NCI-H2171 treated with DMSO at 0.1 percent for 48 hours (cell line): ENCODE measurements around the gene NPBWR2.
A peak's percentile ranks its signal among the peaks of the same experiment; 100 is the strongest.

ENCODE experiments used
- DNase-seq: peaks from one replicate; lab custom pipeline; 2025; lab: John Stamatoyannopoulos, UW

The NPBWR2 gene

DNA sequence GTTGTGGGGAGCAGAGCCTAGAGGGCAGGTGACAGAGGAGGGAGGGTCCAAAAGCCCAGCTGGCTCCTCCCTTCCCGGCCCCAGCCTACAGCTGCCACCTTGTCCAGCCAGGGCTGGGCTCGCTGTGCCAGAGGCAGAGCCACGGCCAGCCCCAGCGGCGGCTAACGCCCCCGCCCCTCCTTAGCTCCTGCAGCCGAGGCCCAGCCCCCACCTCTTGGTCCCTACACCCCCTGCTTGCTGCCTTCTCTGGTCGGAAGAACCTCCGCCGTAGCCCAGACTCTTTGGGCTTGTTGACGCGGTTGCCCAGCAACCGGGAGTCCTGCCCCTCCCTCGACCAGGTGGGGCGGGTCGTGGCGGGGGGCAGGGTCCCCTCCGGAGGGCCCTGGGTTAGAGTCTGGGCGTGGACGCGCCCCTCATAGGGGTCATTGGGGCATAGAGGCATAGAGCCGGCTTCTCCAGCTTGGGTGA is 22.6 kb downstream of the NPBWR2 start:
- no peak for DNase-seq

DNA sequence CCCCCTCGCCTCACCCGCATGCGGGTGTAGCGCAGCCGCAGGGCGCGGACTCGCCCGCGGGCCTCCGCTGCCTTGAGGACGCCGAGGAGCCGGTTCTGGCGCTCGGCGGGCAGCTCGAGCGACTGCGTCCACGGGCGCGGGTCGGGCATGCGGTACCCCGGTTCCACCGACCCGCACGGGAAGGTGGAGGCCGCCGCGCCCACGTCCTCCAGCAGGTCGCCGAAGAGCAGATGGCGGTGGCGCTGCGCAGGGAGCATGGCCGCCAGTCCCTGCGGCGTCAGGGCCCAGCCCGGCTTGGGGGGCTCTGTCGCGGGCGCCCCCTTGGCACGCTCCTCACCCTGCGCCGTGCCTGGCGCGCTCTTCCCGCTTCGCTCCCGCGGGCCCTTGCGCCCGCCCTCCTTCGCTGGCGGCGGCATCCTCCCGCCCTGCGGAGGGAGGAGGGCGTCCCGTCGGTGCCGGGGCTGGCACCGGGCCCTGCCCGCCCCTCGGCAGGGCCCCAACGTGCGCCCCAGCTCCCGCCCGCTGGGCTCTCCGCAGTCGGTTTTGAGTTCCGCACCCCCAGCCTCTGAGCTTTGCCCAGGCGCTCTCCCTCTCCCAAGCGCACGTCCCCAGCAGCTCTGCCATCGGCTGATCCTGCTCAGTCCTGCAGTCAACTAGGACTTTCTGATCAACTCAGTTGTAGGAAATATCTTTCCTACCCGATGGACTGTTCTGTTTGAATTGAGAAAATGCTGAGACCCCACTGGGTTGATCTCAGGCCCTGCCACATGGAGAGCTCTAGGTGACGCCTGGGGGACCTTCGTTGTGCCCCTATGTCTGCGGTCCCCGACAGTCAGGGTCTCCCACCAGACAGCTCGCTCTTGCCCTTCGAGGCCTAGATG is 23.3 kb downstream of the NPBWR2 start, which contains the start of gene LKAAEAR1:
Gene LKAAEAR1, minus strand, starts transcription at position 595 of the 881 bp plus-strand sequence. Its CDS starts 179 bp downstream, at position 416.
- peak; percentile 75 for DNase-seq

DNA sequence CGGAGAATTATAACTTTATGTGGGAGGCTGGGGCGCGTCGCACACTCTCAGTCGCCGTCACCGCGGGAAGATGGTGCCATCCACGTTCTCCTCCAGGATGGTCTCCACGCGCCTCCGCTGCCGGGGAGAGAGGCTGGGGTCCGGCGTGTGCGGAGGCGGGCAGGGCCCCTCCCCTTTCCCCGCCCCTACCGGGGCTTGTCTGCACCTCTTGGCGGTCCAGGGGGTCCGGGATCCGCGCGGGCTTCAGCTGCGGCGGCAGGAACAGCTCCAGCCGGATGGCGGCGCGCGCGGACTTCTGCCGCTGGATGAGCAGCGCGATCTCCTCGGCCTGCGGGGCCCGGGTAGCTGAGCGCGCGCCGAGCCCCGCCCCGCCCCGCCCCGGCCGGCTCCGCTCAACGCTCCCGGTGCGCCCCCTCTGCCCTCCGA is 24.0 kb downstream of the NPBWR2 start:
- DNase-seq = peak; percentile 91

DNA sequence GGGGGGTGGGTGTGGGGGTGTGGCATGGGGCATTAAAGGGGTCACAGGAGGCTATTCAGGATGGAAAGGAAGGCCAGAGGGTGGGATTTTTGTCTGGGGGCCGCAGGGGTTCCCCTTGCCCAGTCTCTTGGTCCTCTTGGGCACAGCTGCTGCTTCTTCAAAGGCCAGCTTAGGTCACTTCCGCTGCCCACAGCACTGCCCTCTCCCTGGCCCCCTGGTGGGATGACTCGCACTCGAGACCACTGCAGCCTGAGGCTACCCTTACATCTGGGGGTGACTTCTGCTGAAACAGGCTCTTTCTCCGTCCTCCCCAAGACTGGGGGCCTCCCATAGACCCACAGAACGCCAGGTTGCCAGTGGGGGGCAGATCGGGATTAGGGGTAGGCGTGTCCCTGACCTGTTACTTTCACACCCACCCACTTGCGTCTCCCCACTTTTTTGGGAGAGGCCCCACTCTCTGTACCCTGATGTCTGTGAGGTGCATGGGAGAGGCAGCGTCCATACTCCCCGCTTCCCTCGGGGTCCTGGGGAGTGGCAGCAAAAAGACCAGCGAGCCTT is 24.5 kb downstream of the NPBWR2 start:
- no peak for DNase-seq

DNA sequence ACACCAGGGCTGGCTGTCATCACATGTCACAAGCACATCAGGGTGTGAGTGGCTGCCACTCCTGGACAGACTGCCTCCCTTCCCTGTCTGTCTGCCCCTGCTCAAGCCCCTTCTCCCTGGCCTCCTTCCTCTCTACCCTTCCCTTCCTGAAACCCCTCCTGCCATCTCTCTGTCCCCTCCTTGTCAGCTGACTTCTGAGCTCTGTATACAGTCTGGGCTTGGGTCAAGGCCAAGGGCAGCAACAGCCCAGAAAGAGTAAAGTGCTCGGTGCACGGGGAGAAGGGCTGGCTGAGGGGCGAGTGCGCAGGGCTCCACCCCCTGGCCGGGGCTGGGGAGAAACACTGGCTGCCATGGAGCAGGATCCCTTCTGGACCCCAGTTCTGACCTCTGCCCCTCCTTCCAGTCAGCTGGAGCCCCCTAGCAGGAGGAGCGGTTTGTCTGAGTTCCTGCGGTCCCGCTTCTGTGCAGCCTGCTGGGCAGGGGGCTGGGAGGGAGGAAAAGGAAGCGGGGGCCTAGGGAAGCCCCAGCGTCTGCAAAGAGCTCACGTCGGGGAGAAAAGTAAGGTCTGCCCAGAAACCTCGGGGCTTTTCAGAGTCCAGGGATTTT is 25.1 kb downstream of the NPBWR2 start:
- no peak for DNase-seq

DNA sequence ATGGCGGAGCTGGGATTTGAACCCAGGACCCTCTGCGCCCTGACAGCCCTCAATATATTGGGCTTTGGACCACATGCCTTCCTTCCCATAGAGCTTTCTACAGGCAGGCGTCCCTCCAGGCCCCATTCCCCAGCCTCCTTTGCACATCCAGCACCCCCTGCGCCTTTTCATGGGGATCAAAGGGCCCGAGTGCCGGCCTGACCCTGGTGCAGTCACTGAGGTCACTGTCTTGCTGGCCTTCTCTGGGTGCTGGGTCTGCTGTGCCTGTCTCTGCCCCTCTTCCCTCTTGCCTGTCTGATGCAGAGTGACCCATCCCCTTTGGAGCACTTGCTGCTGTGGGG is 25.8 kb downstream of the NPBWR2 start:
- DNase-seq = no peak

DNA sequence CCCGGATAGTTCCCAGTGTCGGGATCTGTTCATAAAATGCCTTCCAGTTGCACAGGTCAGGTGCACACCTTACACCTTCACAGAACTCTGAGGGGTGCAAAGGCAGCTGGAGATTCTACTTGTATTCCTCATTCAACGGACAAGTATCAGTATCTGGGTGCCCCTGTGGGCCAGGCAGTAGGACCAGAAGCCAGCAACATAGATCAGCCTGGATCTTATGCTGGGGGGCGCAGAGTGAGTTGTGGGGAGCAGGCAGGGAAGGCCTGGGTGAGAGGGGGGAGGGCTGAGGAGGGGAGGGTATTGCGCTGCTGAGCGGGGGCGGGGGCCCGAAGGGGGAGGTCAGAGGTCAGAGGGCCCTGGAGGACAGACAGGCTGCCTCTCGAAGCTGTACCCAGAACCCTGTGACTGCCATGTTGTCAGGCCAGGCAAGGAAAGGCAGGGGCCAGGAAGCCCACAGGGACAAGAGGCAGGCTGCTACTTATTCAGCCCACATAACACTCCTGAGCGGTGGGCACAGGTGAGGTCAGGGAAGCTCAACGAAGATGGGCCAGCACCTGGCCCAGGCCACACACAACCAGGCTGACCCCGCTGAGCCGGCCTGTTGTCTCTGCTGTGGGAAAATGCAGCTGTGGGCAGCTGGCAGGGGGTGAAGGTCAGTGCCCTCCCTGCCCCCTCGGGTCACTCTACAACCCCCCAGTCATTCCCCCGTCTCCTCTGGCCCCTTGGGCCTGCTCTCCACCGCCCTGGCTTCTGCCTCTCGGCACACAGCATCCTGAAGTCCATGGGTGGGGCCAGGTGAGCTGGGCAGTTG is 26.3 kb downstream of the NPBWR2 start:
- no peak for DNase-seq

DNA sequence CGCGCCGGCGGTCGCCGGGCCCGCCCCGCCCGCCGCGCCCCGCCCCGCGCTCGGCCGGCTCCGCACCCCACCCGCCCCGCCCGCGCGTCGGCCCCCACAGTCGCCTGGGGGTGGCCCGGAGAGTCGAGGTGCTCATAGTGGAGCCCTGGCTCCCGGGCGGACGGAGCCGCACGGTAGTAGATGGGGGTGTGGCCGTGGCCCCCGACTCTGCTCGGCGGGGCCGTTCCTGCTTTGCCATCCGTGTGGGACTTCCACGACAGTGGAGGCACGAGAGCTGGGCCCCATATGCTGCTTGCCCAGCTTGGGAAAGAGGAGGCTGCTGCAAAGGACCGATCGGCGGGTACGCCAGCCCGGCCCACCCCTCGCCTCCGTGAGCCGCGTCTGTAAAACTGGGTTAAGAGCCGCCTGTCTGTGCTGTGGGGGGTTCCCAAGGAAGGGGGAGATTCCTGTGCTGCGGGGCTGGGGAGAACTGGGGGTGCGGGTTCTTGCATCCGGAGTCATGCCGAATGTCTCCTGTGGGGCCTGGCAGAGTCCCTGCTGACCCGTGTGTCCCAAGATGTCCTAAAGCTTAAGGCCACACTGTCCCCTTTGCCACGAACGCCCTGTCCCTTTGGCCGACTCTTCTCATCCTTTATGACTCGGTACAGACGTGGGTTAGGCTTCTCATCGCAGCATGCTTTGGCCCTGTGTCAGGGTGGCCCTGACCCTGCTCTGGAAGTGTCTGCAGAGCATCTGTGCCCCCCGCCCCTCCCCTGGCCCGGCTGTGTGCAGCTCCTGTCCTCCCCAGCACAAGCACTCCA is 27.2 kb downstream of the NPBWR2 start, which contains the start of gene OPRL1:
Gene OPRL1, plus strand, starts transcription at position 70 of the 800 bp plus-strand sequence. CDS start 12,639 bp downstream, outside the sequence.
- DNase-seq = no peak

DNA sequence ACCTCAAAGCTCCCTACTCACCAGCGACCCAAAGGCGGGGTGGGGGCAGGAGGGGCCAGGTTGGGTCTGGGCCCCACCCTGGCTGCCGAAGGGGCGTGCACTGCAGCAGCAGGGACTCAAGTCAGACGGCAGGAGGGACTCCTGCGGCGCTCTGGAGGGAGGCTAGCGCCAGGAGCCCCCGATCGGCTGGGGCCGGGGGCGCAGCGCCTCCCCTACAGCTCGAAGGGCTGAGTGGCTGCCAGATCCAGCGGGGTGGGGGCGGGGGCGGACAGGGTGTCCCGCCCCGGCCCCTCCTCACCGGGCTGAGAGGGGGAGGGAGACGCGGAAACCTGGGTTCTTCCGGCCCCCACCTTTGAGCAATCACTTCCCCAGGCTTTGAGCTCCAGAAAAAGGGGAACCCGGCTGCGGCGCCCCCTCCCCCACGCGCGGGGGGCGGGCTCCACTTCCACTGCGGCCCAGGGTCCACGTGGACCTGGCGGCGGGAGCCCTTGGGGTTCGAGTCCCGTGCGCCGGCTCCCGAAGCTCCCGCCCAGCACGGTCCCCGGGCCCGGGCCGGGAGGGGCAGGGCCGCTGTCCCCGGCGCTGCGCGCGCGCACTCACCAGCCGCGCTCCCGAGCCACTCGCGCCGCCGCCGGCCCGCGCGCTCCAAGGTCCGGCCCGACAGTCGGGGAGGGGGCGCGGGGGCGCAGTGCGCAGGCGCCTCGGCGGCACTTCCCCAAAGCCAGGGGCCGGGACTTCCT is 27.9 kb downstream of the NPBWR2 start, which contains the start of gene RGS19:
Gene RGS19, minus strand, starts transcription at position 246 of the 740 bp plus-strand sequence. CDS start 2,632 bp downstream, outside the sequence.
- peak; percentile 57 for DNase-seq

DNA sequence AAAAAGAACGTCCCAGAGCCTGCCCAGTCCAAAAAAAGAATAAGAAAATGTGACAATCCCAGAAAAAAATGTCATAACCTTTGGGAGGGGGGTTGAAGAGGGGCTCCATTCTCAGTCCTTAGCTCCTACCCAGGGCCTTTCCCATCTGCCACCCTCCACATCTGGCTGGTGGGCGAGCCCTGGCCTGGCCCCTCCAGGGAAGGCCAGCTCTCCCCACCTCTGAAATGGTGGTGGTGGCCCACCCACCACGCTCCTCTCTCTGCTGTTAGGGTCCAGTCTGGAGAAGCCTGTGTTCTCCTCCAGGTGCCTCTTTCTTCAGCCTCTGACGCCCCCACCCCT is 28.5 kb downstream of the NPBWR2 start:
- no peak for DNase-seq

DNA sequence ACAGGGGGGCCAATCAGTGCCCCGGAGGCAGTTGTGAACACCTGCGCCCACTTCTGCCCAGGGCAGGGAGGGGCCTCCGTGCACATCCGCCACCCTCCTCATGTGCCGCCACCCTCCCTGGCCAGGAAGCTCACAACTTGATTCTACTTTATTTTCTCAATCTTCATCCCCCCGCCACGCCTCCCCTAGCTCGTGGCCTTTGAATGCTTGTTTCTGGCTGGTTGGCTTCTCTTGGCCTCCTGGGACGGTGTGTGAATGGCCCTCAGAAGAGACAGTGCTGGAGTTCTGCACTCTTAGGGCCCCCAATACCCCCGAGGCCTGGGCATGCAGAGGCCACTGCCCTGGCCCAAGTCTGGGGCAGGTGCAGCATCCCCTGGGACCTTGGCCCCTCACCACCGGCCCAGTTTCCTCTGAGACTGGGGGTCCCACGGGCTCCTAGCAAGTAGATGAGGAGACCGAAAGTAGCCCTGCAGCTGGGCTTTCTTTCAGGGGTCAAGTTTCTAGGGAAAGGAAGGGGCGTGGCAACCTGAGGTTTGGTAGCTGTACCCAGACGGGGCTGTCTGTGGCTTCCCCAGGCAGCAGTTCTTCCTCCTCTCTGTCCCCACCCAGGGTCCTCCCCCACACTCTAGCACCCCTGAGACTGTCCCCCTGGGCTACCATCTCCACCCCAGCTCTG is 29.4 kb downstream of the NPBWR2 start:
- no peak for DNase-seq

DNA sequence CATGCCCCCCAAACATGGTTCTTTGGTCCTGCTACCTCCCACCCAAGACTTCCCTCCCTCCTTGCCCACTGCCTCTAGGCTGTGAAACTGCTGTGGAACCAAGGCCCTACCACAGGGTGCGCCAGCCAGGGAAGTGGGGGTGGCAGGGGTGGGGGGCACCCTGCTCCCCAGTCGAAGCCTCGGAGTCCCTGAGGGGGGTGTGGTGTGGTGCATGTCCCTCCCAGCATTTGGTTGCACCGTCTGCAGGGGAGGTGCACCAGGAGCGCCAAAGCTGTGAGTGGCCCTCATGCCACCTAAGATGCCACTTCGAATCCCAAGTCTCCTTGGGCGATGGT is 29.9 kb downstream of the NPBWR2 start:
- DNase-seq = no peak

DNA sequence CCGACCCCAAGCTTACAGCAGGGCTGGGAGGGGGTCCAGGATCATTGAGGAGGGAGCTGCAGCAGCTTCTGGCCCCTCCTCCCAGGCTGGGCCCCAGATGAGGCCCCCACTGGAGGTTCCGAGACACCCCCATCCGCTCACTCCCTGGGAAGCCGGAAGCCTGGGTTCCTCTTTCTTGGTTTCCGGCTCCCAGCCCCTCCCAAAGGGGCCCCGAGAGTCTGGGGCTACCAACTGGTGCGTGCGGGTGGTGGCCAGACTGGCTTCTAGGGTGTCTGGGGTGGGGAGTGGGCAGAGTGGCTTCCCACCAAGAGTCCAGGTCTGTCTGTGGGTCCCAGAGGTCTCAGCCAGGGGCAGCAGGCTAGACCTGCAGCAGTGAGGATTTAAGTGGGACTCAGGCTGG is 30.3 kb downstream of the NPBWR2 start:
- DNase-seq = no peak

DNA sequence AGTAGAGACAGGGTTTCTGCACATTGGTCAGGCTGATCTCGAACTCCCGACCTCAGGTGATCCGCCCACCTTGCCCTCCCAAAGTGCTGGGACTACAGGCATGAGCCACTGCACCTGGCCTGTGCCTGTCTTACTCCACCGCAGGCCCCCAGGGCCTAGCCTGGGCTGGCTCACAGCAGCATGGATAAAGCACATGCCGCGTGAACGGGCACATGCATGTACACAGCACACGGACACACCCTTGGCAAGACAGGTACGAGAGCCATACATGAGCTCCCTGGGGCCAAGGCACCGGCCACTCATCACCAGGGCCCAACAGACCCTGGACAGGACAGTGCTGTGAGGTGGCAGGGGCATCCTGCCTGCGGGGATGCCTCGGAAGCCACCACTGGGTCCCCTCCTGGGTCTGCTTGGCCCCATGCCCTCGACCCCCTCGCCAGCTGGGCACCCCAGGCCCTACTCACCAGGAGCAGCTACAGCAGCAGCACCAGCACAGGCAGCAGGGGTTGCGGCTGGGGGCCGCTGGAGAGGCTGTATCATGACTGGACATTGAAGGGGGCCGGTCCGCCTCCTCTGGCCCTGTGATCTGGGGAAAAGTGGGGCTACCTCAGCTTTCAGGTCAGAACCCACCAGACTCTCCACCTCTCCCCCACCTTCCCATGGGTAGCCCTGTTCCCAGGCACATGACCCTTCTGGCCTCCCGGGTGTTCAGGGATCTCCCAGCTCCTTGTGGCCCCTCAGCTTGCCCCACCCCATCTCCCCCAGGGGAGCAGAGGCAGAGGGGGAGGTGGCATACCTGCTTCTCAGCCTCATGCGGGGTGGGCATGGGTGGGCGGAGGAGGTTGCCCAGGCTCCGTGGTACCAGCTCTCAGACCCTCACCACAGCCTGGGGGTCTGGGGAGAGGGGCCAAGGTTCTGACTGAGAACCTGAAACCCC is 31.0 kb downstream of the NPBWR2 start:
- DNase-seq = no peak

DNA sequence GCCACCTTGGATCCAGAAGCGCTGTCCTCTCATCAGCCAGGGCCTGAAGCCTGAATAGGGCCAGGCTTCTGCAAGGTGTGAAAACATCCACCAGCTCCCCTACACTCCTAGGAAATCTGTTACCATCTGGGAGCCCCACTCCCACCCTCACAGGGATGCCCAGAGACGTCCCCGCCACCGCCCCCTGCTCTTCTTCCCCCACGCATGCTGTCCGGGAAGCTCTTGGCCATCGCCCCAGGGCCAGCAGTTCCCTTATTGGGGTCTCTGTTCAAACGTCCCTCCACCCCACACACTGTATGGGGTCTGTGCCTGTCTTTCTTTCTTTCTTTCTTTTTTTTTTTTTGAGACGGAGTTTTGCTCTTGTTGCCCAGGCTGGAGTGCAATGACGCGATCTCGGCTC is 31.8 kb downstream of the NPBWR2 start:
- no peak for DNase-seq

DNA sequence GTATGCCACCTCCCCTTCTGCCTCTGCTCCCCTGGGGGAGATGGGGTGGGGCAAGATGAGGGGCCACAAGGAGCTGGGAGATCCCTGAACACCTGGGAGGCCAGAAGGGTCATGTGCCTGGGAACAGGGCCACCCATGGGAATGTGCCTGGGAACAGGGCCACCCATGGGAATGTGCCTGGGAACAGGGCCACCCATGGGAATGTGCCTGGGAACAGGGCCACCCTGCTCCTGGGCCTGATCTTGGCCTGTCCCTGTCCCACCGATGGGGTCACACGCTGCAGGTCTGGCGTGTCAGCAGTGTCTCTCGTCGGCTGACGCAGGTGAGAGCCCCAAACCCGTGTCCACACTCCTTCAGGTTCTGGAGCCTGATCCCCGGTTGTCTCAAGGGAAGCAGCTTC is 32.4 kb downstream of the NPBWR2 start:
- no peak for DNase-seq

DNA sequence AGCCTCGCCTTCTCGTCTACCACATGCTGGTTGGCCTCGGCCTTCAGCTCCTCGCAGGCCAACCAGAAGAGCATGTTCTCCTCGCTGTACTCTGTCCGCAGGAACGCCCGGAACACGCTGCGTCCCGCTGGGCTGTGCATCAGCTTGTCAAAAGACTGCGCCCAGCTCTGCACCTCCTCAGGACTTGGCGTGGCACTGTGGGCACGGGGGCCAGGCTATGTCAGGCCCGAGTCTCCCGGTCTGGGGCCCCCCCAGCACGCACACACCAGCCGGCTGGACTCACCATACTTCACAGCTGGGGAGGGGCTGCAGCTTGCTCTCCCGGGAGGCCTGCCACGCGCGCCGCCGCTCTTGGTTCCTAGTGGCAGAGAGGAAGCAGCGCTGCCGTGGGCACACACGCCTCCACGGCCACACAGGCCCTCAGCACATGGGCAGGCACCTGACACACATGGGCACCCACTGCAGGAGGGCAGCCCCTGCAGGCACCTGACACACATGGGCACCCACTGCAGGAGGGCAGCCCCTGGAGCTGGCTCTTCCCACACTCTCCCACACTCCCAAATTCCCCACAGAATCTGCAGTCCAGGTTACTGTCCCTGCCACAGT is 33.1 kb downstream of the NPBWR2 start:
- DNase-seq = no peak

DNA sequence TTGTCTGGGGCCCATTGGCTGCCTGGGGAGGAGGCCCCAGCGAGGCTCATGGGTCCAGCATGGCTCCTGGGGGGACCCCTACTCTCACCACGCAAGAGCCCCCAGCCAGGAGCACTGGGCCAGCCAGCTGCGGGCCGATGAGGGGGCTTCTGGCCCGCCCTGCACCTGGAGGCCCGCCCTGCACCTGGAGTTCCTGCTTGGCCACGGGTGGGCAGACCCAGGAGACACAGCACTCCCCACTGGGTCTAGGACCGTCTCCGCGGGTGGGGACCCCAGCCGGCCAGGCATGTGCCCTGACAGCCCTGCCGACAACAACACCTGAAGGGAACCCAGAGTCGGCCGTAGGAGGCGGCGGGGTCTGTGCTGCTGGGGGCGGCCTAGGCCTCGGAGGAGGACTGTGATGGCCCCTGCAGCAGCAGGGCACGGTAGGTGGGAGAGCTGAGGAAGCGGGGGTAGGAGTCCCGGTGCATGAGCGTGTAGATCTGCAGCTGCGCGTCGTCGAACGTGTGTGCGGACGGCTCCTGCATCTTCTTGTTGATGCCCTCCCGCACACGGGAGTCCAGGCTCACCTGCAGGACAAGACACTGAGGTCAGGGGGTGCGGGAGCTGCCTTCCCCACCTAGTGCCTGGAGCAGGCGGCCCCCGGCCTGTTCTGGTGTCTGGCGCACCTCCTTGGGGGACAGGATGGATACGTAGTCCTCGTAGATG is 33.7 kb downstream of the NPBWR2 start:
- DNase-seq = no peak
